HepG2 (cell line): ENCODE data around the gene EBF4. TPM values are rescaled to one million over a fixed set of nuclear protein-coding genes. Genes with fewer than 3 reads are reported as not detected.

Source experiments
- FOXA1 ChIP-seq, 2 experiments: fragments of 450-650 bp in 1 of 2; sonication (generic) in 1 of 2; formaldehyde crosslinking in 1 of 2; IDR thresholded peaks; 2 replicates each; pipeline versions ENCODE4 v1.4.0 to v1.6.1; 2016 to 2020; ENCODE audit warnings: missing genetic modification reagents in 1 of 2
- JUN ChIP-seq: sonication (generic); formaldehyde crosslinking; IDR thresholded peaks from 2 replicates; pipeline ENCODE4 v1.4.0; 2020; ENCODE audit warnings: mild to moderate bottlenecking, missing genetic modification reagents
- NFE2 ChIP-seq: sonication (generic); formaldehyde crosslinking; IDR thresholded peaks from 2 replicates; pipeline ENCODE4 v1.4.0; 2020; ENCODE audit warnings: missing genetic modification reagents
- ZNF138 ChIP-seq: sonication (generic); formaldehyde crosslinking; IDR thresholded peaks from 2 replicates; pipeline ENCODE4 v1.5.0; 2020; ENCODE audit warnings: mild to moderate bottlenecking, low read depth, missing genetic modification reagents
- ZNF251 ChIP-seq: sonication (generic); formaldehyde crosslinking; IDR thresholded peaks from 2 replicates; pipeline ENCODE4 v1.9.0; 2021; ENCODE audit warnings: mild to moderate bottlenecking, missing genetic modification reagents
- ZNF670 ChIP-seq: sonication (generic); formaldehyde crosslinking; IDR thresholded peaks from 2 replicates; pipeline ENCODE4 v1.8.0; 2022; ENCODE audit warnings: mild to moderate bottlenecking, missing genetic modification reagents, borderline replicate concordance
- ZNF788 ChIP-seq: sonication (generic); formaldehyde crosslinking; IDR thresholded peaks from 2 replicates; pipeline ENCODE4 v1.5.0; 2020; ENCODE audit warnings: mild to moderate bottlenecking, missing genetic modification reagents, borderline replicate concordance
- ZNF816 ChIP-seq: sonication (generic); formaldehyde crosslinking; IDR thresholded peaks from 2 replicates; pipeline ENCODE4 v1.8.0; 2022; ENCODE audit warnings: missing genetic modification reagents, mild to moderate bottlenecking, borderline replicate concordance
- polyA plus RNA-seq, 8 experiments: library from polyadenylated mRNA; depleted of rRNA in 3 of 8; stranded (reverse) in 7 of 8; unstranded in 1 of 8; fragments of >200 nt; fragmentation: Illumina TruSeq in 4 of 8; extraction: Trizol in 4 of 8; gene quantifications; 2 replicates each; pipeline versions ENCODE4 v1.2.1 to v1.2.3, GENCODE V29; 2011 to 2016; ENCODE audit warnings: low read depth in 4 of 8, missing spikeins in 1 of 8, mixed read lengths in 1 of 8; ENCODE audit not compliant: insufficient read depth in 1 of 8
- total RNA-seq, 5 experiments: library from RNA; depleted of rRNA; stranded (reverse); fragments of >200 nt; fragmentation: Illumina TruSeq; extraction: Trizol; gene quantifications; 2 replicates each; pipeline ENCODE4 v1.2.3, GENCODE V29; 2016; ENCODE audit warnings: low read depth in 1 of 5
- TF ChIP-seq, protein P1 (sequence below): sonication (generic); formaldehyde crosslinking; IDR thresholded peaks from 2 replicates; pipeline ENCODE4 v1.4.0; 2020; ENCODE audit warnings: missing genetic modification reagents
- TF ChIP-seq, protein P2 (sequence below): sonication (generic); formaldehyde crosslinking; IDR thresholded peaks from 2 replicates; pipeline ENCODE4 v1.5.1; 2020; ENCODE audit warnings: mild to moderate bottlenecking, missing genetic modification reagents
- TF ChIP-seq, protein P3 (sequence below): sonication (generic); formaldehyde crosslinking; IDR thresholded peaks from 2 replicates; pipeline ENCODE4 v1.5.0; 2020; ENCODE audit warnings: mild to moderate bottlenecking, low read depth, missing genetic modification reagents, borderline replicate concordance
- TF ChIP-seq, protein P4 (sequence below): sonication (generic); formaldehyde crosslinking; IDR thresholded peaks from 2 replicates; pipeline ENCODE4 v1.5.0; 2020; ENCODE audit warnings: mild to moderate bottlenecking, missing genetic modification reagents, moderate library complexity
- TF ChIP-seq, protein P5 (sequence below): sonication (generic); formaldehyde crosslinking; IDR thresholded peaks from 2 replicates; pipeline ENCODE4 v1.5.0; 2020; ENCODE audit warnings: mild to moderate bottlenecking, missing genetic modification reagents

EBF4 gene
- total and polyA plus RNA-seq, 2 of the 13 experiments (the other 11 are each of a cell fraction or from before 2014, with no cell fraction given): 0.84 to 2.2 TPM

DNA sequence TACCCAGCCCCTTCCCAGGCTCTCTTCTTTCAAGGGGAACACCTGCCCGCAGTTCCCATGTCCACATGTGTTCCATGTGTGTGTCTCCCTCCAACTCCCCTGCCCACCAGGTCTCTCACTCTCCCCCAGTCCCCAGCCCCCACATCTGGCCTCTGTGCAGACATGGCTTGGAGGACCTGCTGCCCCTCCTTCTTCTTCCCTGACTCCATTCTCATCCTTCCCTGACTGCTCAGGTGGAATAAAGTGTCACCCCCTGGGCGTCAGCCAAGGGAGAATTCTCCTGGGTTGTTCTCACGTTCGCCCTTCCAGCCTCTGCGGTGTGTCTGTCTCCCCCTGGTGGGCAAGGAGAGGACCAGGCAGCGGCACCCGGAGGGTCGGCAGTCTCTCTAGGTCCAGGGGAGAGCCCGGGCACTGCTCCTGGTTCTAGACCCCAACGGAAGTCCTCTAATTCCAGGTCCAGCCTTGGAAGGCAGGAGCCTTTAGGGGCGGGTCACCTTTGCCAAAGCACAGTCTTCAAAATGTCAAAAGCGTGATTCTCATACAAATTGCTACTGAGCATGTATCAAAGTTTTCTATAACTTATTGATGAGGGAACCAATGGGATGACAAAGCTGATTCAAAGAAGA is 50.5 kb downstream of the EBF4 start (continued):
- TF ChIP-seq ZNF251 (CRISPR knock-in tag) (no peak), ZNF816 (no peak), ZNF138 (CRISPR knock-in tag) (no peak), JUN (CRISPR knock-in tag) (no peak), NFE2 (CRISPR knock-in tag) (no peak), ZNF670 (CRISPR knock-in tag) (no peak), ZNF788 (CRISPR knock-in tag) (no peak; the same call in 1 of the 2 replicates), FOXA1 (IDR thresholded peaks at IDR 0.05) (no peak), FOXA1 (CRISPR knock-in tag; IDR thresholded peaks at IDR 0.05) (0 out of 2 replicates have a peak, but pooled peaks have one; percentile 12)
- TF ChIP-seq, protein P1, sequence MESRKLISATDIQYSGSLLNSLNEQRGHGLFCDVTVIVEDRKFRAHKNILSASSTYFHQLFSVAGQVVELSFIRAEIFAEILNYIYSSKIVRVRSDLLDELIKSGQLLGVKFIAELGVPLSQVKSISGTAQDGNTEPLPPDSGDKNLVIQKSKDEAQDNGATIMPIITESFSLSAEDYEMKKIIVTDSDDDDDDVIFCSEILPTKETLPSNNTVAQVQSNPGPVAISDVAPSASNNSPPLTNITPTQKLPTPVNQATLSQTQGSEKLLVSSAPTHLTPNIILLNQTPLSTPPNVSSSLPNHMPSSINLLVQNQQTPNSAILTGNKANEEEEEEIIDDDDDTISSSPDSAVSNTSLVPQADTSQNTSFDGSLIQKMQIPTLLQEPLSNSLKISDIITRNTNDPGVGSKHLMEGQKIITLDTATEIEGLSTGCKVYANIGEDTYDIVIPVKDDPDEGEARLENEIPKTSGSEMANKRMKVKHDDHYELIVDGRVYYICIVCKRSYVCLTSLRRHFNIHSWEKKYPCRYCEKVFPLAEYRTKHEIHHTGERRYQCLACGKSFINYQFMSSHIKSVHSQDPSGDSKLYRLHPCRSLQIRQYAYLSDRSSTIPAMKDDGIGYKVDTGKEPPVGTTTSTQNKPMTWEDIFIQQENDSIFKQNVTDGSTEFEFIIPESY: no peak
- TF ChIP-seq, protein P2, sequence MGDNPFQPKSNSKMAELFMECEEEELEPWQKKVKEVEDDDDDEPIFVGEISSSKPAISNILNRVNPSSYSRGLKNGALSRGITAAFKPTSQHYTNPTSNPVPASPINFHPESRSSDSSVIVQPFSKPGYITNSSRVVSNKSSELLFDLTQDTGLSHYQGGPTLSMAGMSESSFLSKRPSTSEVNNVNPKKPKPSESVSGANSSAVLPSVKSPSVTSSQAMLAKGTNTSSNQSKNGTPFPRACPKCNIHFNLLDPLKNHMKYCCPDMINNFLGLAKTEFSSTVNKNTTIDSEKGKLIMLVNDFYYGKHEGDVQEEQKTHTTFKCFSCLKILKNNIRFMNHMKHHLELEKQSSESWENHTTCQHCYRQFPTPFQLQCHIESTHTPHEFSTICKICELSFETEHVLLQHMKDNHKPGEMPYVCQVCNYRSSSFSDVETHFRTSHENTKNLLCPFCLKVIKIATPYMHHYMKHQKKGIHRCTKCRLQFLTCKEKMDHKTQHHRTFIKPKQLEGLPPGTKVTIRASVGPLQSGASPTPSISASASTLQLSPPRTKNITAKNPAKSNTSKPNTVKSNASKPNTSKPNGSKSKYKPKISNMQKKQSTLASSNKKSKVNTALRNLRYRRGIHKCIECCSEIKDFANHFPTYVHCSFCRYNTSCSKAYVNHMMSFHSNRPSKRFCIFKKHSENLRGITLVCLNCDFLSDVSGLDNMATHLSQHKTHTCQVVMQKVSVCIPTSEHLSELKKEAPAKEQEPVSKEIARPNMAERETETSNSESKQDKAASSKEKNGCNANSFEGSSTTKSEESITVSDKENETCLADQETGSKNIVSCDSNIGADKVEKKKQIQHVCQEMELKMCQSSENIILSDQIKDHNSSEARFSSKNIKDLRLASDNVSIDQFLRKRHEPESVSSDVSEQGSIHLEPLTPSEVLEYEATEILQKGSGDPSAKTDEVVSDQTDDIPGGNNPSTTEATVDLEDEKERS (CRISPR knock-in tag): no peak
- TF ChIP-seq, protein P3, sequence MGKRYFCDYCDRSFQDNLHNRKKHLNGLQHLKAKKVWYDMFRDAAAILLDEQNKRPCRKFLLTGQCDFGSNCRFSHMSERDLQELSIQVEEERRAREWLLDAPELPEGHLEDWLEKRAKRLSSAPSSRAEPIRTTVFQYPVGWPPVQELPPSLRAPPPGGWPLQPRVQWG (CRISPR knock-in tag): no peak
- TF ChIP-seq, protein P4, sequence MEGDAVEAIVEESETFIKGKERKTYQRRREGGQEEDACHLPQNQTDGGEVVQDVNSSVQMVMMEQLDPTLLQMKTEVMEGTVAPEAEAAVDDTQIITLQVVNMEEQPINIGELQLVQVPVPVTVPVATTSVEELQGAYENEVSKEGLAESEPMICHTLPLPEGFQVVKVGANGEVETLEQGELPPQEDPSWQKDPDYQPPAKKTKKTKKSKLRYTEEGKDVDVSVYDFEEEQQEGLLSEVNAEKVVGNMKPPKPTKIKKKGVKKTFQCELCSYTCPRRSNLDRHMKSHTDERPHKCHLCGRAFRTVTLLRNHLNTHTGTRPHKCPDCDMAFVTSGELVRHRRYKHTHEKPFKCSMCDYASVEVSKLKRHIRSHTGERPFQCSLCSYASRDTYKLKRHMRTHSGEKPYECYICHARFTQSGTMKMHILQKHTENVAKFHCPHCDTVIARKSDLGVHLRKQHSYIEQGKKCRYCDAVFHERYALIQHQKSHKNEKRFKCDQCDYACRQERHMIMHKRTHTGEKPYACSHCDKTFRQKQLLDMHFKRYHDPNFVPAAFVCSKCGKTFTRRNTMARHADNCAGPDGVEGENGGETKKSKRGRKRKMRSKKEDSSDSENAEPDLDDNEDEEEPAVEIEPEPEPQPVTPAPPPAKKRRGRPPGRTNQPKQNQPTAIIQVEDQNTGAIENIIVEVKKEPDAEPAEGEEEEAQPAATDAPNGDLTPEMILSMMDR (CRISPR knock-in tag): peak; percentile 97
- TF ChIP-seq, protein P5, sequence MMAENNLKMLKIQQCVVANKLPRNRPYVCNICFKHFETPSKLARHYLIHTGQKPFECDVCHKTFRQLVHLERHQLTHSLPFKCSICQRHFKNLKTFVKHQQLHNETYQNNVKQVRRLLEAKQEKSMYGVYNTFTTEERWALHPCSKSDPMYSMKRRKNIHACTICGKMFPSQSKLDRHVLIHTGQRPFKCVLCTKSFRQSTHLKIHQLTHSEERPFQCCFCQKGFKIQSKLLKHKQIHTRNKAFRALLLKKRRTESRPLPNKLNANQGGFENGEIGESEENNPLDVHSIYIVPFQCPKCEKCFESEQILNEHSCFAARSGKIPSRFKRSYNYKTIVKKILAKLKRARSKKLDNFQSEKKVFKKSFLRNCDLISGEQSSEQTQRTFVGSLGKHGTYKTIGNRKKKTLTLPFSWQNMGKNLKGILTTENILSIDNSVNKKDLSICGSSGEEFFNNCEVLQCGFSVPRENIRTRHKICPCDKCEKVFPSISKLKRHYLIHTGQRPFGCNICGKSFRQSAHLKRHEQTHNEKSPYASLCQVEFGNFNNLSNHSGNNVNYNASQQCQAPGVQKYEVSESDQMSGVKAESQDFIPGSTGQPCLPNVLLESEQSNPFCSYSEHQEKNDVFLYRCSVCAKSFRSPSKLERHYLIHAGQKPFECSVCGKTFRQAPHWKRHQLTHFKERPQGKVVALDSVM (CRISPR knock-in tag): no peak
